B cell (primary cell): Measurements from ENCODE around the gene PIK3R1.

Experiments used
- CTCF ChIP-seq: fragments of 200-600 bp; IDR thresholded peaks from one replicate; pipeline ENCODE4 v1.8.0; 2022; ENCODE audit warnings: antibody characterized with exemption, mild to moderate bottlenecking
- EZH2 ChIP-seq: IDR thresholded peaks from 2 replicates; pipeline ENCODE4 v1.6.1; 2012; ENCODE audit warnings: borderline replicate concordance, low read depth, mild to moderate bottlenecking, moderate library complexity, low read length; ENCODE audit not compliant: insufficient read depth, poor library complexity, severe bottlenecking

DNA sequence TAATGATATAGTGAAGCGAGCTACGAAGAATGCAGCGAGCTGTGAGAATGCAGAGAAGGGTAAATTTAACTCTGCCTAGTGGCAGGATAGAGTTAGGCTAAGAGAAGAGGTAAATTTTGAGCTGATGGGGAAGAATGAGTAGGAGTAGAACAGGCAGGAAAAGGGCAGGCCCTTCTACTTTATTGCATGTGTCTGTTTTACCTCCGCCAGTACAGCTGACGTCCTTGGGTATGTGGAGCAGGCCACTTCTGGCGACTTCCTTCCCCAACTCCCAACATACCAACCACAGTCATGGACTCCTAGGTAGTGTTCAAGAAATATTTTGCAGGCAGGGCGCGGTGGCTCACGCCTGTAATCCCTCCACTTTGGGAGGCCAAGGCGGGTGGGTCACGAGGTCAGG is 37.9 kb upstream of the PIK3R1 start:
- TF ChIP-seq CTCF (no peak), EZH2 (no peak)
